Measurements from ENCODE around the gene ZNF692. TPM values are rescaled to one million over a fixed set of nuclear protein-coding genes. Genes with fewer than 3 reads are reported as not detected.

ZNF692 gene
- total and polyA plus RNA-seq, 2 of the 13 experiments (the other 11 are each of a cell fraction or from before 2014, with no cell fraction given): 27.3 to 45.8 TPM

DNA sequence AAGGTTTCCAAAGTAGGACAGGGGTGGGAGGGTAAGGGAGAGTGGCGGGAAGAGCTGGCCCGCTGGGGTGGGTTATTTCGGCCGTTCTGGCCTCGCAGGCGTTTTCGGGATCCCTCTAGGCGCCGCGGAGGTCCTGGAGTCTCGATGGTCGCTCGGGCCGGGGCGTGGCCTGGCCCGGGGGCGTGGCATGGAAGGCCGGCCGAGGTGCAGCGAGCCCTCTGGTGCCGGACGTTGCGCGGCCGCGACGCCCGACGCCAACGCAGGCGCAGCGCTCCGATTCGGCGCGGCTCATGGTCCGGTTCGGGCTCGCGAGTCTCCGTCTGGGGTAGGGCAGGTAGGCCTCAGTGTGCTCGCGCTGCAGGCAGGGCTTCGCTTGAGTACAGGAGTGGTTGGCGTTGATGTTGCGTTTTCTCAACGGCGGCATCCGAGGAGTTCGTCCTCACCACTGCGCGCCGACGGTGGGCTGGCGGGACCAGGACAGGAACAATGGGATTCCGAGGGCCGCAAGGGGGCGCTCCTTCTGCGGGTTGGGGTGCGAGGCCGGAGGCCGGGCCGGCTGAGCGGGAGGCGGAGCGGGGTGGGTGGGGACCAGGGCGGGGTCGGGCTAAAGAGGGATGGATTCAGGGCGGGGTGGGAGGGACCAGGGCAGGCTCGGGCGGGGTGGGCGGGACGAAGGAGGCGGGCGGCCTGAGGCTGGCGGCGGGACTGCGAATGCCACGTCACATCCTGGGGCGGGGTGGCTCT, 47.3 kb upstream of the ZNF692 start, which contains the start of gene PGBD2 (continued):
- TF ChIP-seq ZHX2 (IDR thresholded peaks at IDR 0.05; ENCODE audit: low read depth) (peak; percentile 59; the same call in 1 of the 2 replicates), ZHX2 (CRISPR knock-in tag; IDR thresholded peaks at IDR 0.05; ENCODE audit: borderline replicate concordance) (peak; percentile 90; the same call in 1 of the 2 replicates), SKI (IDR thresholded peaks at IDR 0.05; ENCODE audit: partially characterized antibody) (peak; percentile 84), SP140L (CRISPR knock-in tag; IDR thresholded peaks at IDR 0.05; ENCODE audit: borderline replicate concordance) (0 out of 2 replicates have a peak, but pooled peaks have one; percentile 25), TBX2 (CRISPR knock-in tag; IDR thresholded peaks at IDR 0.05; ENCODE audit: borderline replicate concordance) (peak; percentile 96), KDM4B (CRISPR knock-in tag; IDR thresholded peaks at IDR 0.05) (peak; percentile 38; the same call in 1 of the 2 replicates), HNRNPL (IDR thresholded peaks at IDR 0.05; ENCODE audit: low read depth, low read length) (no peak), TOE1 (CRISPR knock-in tag; IDR thresholded peaks at IDR 0.05) (peak; percentile 78; the same call in 1 of the 2 replicates), ZKSCAN8 (CRISPR knock-in tag; IDR thresholded peaks at IDR 0.05; ENCODE audit: borderline replicate concordance) (no peak; the same call in 1 of the 2 replicates), ONECUT2 (CRISPR knock-in tag; IDR thresholded peaks at IDR 0.05) (peak; percentile 48; the same call in 1 of the 2 replicates), LCORL (IDR thresholded peaks at IDR 0.05) (no peak), LCORL (CRISPR knock-in tag; IDR thresholded peaks at IDR 0.05) (peak; percentile 80), ZFP62 (CRISPR knock-in tag; IDR thresholded peaks at IDR 0.05) (no peak)
- TF ChIP-seq, protein P1, sequence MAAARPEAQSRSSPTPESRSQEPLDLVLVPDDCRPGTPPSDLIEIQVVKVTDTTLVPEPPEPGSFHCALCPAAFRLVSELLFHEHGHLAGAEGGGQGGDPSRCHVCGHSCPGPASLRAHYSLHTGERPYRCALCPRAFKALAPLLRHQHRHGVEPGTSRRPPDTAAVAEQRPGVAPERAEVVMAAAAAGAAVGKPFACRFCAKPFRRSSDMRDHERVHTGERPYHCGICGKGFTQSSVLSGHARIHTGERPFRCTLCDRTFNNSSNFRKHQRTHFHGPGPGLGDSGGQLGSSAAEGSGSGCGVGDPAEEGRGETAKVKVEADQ (CRISPR knock-in tag; IDR thresholded peaks at IDR 0.05; ENCODE audit: borderline replicate concordance): peak; percentile 94; the same call in 1 of the 2 replicates
- TF ChIP-seq, protein P2, sequence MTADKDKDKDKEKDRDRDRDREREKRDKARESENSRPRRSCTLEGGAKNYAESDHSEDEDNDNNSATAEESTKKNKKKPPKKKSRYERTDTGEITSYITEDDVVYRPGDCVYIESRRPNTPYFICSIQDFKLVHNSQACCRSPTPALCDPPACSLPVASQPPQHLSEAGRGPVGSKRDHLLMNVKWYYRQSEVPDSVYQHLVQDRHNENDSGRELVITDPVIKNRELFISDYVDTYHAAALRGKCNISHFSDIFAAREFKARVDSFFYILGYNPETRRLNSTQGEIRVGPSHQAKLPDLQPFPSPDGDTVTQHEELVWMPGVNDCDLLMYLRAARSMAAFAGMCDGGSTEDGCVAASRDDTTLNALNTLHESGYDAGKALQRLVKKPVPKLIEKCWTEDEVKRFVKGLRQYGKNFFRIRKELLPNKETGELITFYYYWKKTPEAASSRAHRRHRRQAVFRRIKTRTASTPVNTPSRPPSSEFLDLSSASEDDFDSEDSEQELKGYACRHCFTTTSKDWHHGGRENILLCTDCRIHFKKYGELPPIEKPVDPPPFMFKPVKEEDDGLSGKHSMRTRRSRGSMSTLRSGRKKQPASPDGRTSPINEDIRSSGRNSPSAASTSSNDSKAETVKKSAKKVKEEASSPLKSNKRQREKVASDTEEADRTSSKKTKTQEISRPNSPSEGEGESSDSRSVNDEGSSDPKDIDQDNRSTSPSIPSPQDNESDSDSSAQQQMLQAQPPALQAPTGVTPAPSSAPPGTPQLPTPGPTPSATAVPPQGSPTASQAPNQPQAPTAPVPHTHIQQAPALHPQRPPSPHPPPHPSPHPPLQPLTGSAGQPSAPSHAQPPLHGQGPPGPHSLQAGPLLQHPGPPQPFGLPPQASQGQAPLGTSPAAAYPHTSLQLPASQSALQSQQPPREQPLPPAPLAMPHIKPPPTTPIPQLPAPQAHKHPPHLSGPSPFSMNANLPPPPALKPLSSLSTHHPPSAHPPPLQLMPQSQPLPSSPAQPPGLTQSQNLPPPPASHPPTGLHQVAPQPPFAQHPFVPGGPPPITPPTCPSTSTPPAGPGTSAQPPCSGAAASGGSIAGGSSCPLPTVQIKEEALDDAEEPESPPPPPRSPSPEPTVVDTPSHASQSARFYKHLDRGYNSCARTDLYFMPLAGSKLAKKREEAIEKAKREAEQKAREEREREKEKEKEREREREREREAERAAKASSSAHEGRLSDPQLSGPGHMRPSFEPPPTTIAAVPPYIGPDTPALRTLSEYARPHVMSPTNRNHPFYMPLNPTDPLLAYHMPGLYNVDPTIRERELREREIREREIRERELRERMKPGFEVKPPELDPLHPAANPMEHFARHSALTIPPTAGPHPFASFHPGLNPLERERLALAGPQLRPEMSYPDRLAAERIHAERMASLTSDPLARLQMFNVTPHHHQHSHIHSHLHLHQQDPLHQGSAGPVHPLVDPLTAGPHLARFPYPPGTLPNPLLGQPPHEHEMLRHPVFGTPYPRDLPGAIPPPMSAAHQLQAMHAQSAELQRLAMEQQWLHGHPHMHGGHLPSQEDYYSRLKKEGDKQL (CRISPR knock-in tag; IDR thresholded peaks at IDR 0.05; ENCODE audit: low read depth): 0 out of 2 replicates have a peak, but pooled peaks have one; percentile 22

All from HepG2 (cell line).